PC-9 (cell line): ENCODE results near the gene NIPAL1.

Source experiments
- EZH2 ChIP-seq: fragments of 200-600 bp; sonication (generic); IDR thresholded peaks from 2 replicates; pipeline ENCODE4 v1.8.0; 2017; ENCODE audit warnings: antibody characterized with exemption, low read depth
- TF ChIP-seq, protein P1 (sequence below): fragments of 200-600 bp; sonication (generic); conservative IDR thresholded peaks from 2 replicates; pipeline ENCODE4 v1.6.1; 2017; ENCODE audit warnings: mixed run types, antibody characterized with exemption, mild to moderate bottlenecking, moderate library complexity

GRCh38 chr4:48041535-48042137 is 25.1 kb downstream of the NIPAL1 start:
- TF ChIP-seq, protein P1, sequence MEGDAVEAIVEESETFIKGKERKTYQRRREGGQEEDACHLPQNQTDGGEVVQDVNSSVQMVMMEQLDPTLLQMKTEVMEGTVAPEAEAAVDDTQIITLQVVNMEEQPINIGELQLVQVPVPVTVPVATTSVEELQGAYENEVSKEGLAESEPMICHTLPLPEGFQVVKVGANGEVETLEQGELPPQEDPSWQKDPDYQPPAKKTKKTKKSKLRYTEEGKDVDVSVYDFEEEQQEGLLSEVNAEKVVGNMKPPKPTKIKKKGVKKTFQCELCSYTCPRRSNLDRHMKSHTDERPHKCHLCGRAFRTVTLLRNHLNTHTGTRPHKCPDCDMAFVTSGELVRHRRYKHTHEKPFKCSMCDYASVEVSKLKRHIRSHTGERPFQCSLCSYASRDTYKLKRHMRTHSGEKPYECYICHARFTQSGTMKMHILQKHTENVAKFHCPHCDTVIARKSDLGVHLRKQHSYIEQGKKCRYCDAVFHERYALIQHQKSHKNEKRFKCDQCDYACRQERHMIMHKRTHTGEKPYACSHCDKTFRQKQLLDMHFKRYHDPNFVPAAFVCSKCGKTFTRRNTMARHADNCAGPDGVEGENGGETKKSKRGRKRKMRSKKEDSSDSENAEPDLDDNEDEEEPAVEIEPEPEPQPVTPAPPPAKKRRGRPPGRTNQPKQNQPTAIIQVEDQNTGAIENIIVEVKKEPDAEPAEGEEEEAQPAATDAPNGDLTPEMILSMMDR, result no peak
- TF ChIP-seq EZH2, result no peak
